ENCODE results near the gene OGFRL1.

OGFRL1 gene

DNA sequence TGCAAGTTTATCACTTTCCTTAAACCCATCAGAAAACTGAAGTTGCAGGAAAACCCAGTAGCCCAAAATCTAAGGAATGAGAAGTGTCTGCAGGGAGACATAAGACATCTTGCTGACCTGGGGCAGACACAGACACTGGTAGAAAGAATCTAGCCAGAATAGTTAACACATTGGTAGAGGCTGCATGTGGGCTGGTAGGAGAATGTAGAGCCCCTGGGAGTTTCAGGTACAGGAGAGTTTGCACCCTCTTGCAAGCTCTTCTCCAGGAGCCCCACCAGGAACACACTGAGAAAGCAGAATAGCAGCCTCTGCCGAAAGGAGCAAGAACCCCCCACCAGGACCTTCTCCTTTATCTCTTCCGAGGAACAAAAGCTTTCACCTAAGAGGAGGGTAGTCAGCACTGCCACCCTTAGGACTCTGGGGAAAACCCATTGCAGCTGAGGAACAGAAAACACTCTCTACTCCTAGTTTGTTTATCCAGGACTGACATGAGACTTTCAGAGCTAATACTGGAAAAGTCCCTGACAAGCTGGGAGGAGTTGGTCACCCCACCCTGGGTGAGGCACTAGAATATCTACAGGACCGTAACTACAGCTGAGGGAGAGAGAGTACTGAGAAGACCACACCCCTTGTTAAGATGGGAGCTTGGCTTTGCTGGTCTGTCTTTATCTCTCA lies 10.5 kb upstream of the OGFRL1 start:
- Histone ChIP-seq H3K4me3 (ENCODE audit: low read depth, low read length) (no peak overlapping the region), H3K27me3 (ENCODE audit: insufficient read depth, low read depth, severe bottlenecking) (no peaks in the 10 kb centered on the region), H3K9me3 (ENCODE audit: severe bottlenecking) (no peaks in the 10 kb centered on the region), H3K27ac (no peak overlapping the region), H3K36me3 (no peaks in the 10 kb centered on the region)
- no peak for DNase-seq
- TF ChIP-seq, protein P1, sequence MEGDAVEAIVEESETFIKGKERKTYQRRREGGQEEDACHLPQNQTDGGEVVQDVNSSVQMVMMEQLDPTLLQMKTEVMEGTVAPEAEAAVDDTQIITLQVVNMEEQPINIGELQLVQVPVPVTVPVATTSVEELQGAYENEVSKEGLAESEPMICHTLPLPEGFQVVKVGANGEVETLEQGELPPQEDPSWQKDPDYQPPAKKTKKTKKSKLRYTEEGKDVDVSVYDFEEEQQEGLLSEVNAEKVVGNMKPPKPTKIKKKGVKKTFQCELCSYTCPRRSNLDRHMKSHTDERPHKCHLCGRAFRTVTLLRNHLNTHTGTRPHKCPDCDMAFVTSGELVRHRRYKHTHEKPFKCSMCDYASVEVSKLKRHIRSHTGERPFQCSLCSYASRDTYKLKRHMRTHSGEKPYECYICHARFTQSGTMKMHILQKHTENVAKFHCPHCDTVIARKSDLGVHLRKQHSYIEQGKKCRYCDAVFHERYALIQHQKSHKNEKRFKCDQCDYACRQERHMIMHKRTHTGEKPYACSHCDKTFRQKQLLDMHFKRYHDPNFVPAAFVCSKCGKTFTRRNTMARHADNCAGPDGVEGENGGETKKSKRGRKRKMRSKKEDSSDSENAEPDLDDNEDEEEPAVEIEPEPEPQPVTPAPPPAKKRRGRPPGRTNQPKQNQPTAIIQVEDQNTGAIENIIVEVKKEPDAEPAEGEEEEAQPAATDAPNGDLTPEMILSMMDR (IDR thresholded peaks at IDR 0.05; ENCODE audit: low read depth, low read length): no peak

GRCh38 chr6:71279321-71279720 lies 9.3 kb upstream of the OGFRL1 start:
- H3K9me3 ChIP-seq (ENCODE audit: severe bottlenecking): no peaks in the 10 kb centered on the region
- no peaks in the 10 kb centered on the region for H3K27me3 ChIP-seq (ENCODE audit: insufficient read depth, low read depth, severe bottlenecking)
- H3K36me3 ChIP-seq: no peaks in the 10 kb centered on the region
- no peak overlapping the region for H3K27ac ChIP-seq
- H3K4me3 ChIP-seq (ENCODE audit: low read depth, low read length): no peak overlapping the region
- DNase-seq: no peak
- TF ChIP-seq, protein P1 (IDR thresholded peaks at IDR 0.05; ENCODE audit: low read depth, low read length): no peak

GRCh38 chr6:71279740-71280139 lies 8.9 kb upstream of the OGFRL1 start:
- H3K36me3 ChIP-seq: no peaks in the 10 kb centered on the region
- no peak overlapping the region for H3K4me3 ChIP-seq (ENCODE audit: low read depth, low read length)
- no peaks in the 10 kb centered on the region for H3K27me3 ChIP-seq (ENCODE audit: insufficient read depth, low read depth, severe bottlenecking)
- TF ChIP-seq, protein P1 (IDR thresholded peaks at IDR 0.05; ENCODE audit: low read depth, low read length): no peak
- no peaks in the 10 kb centered on the region for H3K9me3 ChIP-seq (ENCODE audit: severe bottlenecking)
- no peak overlapping the region for H3K27ac ChIP-seq
- DNase-seq: no peak

- Histone ChIP-seq H3K27ac (no peak overlapping the region), H3K4me3 (ENCODE audit: low read depth, low read length) (no peak overlapping the region), H3K9me3 (ENCODE audit: severe bottlenecking) (no peaks in the 10 kb centered on the region), H3K27me3 (ENCODE audit: insufficient read depth, low read depth, severe bottlenecking) (no peaks in the 10 kb centered on the region), H3K36me3 (no peaks in the 10 kb centered on the region)
- TF ChIP-seq, protein P1 (IDR thresholded peaks at IDR 0.05; ENCODE audit: low read depth, low read length): no peak
- DNase-seq: no peak
Observed at GRCh38 chr6:71280701-71281100, 7.9 kb upstream of the OGFRL1 start.

GRCh38 chr6:71284785-71285184 lies 3.8 kb upstream of the OGFRL1 start:
- DNase-seq: no peak
- H3K27me3 ChIP-seq (ENCODE audit: insufficient read depth, low read depth, severe bottlenecking): no peaks in the 10 kb centered on the region
- H3K27ac ChIP-seq: no peak overlapping the region
- no peaks in the 10 kb centered on the region for H3K9me3 ChIP-seq (ENCODE audit: severe bottlenecking)
- TF ChIP-seq, protein P1 (IDR thresholded peaks at IDR 0.05; ENCODE audit: low read depth, low read length): no peak
- no peak overlapping the region for H3K4me3 ChIP-seq (ENCODE audit: low read depth, low read length)
- H3K36me3 ChIP-seq: no peaks in the 10 kb centered on the region

DNA sequence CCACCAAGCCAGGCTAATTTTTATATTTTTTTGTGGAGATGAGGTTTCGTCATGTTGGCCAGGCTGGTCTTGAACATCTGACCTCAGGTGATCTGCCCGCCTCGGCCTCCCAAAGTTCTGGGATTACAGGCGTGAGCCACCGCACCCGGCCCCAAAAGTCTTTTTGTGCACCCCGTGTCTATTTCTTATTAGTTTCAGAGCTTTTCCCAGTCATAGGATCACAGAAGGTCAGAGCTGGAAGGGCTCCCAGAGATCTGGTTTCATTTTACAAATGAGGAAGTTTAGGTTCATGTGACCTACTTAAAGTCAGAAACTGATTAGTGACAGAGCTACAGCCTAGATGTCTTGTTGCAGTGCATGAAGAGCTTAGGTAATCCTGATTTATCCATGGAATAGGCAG lies 1.6 kb upstream of the OGFRL1 start:
- Histone ChIP-seq H3K27ac (peak overlapping the region; percentile 30; the same call in 1 of the 2 replicates), H3K27me3 (ENCODE audit: insufficient read depth, low read depth, severe bottlenecking) (no peaks in the 10 kb centered on the region), H3K9me3 (ENCODE audit: severe bottlenecking) (no peaks in the 10 kb centered on the region), H3K36me3 (no peaks in the 10 kb centered on the region; the same call in 1 of the 2 replicates), H3K4me3 (ENCODE audit: low read depth, low read length) (no peak overlapping the region)
- DNase-seq: peak; percentile 38
- TF ChIP-seq, protein P1 (IDR thresholded peaks at IDR 0.05; ENCODE audit: low read depth, low read length): no peak

All from WERI-Rb-1 (cell line).